GM12865 (cell line): ENCODE results near the gene SLC27A4.

ENCODE experiments used
- DNase-seq: peaks from one replicate; pipeline ENCODE4 v3.0.0; 2010; ENCODE audit warnings: low read depth
- H3K4me3 ChIP-seq: 2 replicates; pipeline ENCODE4 v1.5.1; 2011; ENCODE audit warnings: mild to moderate bottlenecking, low read depth, low read length, control low read depth
- TF ChIP-seq, protein P1 (sequence below): IDR thresholded peaks from 2 replicates; pipeline ENCODE4 v1.5.1; 2011; ENCODE audit warnings: low read length, control low read depth, low read depth, inconsistent platforms; ENCODE audit not compliant: insufficient read depth; ENCODE audit errors: missing control alignments

Gene SLC27A4

DNA sequence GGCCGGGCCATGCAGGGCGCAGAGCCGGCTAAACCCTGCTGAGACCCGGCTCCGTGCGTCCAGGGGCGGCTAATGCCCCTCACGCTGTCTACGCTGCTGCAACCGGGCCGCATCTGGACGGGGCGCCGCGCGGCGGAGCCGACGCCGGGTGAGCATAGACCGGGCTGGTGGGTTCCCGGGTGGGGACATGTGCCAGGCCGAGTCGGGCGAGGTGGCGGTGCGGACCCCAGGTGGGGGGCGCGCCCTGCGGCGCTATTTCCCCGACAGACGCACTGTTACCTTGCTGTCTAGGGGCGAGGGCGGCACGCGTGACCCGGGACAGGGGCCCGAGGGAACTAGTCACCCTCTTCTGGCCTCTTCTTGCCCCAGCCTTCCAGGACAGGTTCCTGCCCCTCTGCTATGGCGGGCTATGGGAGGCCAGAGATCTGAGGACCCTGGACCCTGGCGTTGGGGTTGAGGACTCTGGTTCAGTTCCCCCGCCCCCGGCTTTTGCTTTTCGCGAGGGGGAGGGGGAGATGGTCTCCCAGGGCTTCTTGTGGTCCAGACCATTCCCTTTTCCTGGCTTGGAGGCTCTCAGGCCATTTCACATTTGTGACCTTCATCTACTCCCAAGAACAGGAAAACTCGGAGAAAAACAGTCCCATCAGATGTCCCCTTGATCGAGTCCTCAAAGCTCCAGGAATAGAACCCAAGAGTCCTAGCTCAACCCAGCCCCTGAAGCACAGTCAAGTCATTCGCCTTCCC is 536 bp downstream of the SLC27A4 start:
- no peak for DNase-seq
- TF ChIP-seq, protein P1, sequence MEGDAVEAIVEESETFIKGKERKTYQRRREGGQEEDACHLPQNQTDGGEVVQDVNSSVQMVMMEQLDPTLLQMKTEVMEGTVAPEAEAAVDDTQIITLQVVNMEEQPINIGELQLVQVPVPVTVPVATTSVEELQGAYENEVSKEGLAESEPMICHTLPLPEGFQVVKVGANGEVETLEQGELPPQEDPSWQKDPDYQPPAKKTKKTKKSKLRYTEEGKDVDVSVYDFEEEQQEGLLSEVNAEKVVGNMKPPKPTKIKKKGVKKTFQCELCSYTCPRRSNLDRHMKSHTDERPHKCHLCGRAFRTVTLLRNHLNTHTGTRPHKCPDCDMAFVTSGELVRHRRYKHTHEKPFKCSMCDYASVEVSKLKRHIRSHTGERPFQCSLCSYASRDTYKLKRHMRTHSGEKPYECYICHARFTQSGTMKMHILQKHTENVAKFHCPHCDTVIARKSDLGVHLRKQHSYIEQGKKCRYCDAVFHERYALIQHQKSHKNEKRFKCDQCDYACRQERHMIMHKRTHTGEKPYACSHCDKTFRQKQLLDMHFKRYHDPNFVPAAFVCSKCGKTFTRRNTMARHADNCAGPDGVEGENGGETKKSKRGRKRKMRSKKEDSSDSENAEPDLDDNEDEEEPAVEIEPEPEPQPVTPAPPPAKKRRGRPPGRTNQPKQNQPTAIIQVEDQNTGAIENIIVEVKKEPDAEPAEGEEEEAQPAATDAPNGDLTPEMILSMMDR = no peak
- H3K4me3 ChIP-seq = peak overlapping the region; percentile 59

DNA sequence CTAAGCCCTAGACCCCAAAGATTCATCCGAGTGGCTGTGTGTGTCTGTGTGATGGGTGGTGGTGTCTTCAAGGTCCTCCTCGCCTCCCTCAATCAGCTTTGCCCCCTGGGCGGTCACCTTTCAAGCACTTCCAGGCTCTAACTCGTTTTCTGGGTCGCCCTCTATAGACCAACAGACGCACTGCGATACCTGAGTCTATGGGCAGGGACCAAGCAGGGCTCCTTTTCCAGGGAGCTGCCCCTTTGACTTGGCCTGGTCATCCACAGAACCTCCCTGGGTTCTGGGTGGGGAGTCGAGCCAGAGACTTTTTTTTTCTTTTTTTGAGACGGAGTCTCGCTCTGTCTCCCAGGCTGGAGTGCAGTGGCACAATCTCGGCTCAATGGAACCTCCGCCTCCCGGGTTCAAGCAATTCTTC is 1.1 kb downstream of the SLC27A4 start:
- TF ChIP-seq, protein P1 = peak; percentile 75
- H3K4me3 ChIP-seq = peak overlapping the region; percentile 59
- DNase-seq = peak; percentile 85

DNA sequence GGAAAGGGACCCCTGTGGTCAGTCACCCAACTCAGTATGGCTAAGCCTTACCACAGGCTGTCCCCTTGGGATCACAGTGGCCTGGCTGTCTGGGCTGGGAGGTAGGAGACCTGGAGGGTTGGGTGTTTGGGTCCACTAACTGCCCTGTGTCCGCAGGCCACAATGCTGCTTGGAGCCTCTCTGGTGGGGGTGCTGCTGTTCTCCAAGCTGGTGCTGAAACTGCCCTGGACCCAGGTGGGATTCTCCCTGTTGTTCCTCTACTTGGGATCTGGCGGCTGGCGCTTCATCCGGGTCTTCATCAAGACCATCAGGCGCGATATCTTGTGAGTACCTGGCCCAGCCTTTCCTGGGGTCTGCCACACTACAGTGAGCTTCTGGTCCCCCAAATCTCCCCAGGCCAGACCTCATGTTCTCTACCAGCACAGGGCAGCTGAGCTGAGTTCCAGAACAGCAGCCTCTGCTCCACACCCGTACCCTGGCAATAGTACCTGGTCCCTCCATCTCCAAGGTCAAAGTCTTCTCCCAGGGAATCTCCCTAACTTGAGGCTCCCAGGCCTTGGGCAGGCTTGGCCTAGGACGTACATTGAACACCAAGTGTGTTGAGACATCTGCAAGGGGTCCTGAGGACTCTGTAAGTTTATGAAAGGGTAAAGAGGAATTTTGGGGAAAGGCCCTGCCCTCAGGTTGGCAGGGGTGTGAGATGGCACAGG is 2.8 kb downstream of the SLC27A4 start:
- TF ChIP-seq, protein P1 = no peak
- DNase-seq = no peak
- no peak overlapping the region for H3K4me3 ChIP-seq

DNA sequence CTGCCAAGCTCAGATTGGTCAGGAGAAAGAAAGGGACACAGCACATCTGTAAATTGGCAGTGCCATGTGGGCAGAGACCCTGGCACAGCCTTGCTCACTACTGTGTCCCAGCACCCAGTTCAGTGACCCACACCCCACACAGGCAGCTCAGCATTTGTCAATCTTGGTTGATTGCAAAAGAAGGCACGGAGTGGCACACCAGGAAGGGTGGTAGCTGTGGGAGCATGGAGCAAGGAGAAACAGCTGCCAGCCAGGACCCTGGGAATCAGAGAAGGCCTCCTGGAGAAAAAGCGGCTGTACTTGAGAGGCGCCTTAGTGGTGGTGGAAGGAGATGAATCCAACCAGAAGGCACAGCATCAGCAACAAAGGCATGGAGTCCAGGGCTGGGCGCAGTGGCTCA is 3.5 kb downstream of the SLC27A4 start:
- H3K4me3 ChIP-seq = no peak overlapping the region
- DNase-seq = no peak

DNA sequence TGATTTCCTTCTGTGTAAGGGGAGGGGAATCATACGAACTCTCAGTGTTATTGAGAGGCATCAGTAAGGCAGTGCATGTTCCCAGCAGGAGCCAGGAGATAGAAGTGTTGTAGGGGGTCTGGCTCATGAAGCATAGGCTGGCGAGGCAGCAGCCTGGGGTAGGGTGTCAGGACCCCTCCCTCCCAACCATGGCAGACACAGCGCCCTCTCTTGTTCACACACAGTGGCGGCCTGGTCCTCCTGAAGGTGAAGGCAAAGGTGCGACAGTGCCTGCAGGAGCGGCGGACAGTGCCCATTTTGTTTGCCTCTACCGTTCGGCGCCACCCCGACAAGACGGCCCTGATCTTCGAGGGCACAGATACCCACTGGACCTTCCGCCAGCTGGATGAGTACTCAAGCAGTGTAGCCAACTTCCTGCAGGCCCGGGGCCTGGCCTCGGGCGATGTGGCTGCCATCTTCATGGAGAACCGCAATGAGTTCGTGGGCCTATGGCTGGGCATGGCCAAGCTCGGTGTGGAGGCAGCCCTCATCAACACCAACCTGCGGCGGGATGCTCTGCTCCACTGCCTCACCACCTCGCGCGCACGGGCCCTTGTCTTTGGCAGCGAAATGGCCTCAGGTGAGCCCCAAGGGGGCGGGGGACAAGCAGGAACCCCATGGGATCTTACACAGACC is 4.7 kb downstream of the SLC27A4 start:
- H3K4me3 ChIP-seq = no peak overlapping the region
- TF ChIP-seq, protein P1 = no peak
- DNase-seq = no peak

More for the DNA sequence above, 3.5 kb downstream of the SLC27A4 start:
- TF ChIP-seq, protein P1 = no peak

DNA sequence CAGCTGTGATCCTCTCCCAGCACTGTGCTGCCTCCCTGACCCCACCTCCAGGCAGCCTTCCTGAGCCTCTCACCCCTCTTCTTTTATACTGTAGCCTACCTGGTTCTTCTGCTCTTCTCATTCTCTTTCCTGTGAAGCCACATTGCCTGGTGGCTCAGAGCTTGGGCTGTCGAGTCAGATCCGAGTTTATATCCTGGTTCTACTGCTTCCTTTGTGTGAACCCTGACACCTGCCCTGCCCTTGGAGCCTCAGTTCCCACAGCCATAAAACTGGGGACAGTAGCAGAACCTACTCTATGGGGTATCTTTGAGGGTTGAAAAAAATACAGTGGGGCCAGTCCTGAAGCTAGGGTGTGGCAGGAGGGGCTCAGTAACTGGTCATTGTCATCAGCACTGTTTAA is 8.8 kb downstream of the SLC27A4 start:
- TF ChIP-seq, protein P1 = no peak
- H3K4me3 ChIP-seq = no peak overlapping the region
- no peak for DNase-seq
